ENCODE data around the gene BGN.

BGN gene

DNA sequence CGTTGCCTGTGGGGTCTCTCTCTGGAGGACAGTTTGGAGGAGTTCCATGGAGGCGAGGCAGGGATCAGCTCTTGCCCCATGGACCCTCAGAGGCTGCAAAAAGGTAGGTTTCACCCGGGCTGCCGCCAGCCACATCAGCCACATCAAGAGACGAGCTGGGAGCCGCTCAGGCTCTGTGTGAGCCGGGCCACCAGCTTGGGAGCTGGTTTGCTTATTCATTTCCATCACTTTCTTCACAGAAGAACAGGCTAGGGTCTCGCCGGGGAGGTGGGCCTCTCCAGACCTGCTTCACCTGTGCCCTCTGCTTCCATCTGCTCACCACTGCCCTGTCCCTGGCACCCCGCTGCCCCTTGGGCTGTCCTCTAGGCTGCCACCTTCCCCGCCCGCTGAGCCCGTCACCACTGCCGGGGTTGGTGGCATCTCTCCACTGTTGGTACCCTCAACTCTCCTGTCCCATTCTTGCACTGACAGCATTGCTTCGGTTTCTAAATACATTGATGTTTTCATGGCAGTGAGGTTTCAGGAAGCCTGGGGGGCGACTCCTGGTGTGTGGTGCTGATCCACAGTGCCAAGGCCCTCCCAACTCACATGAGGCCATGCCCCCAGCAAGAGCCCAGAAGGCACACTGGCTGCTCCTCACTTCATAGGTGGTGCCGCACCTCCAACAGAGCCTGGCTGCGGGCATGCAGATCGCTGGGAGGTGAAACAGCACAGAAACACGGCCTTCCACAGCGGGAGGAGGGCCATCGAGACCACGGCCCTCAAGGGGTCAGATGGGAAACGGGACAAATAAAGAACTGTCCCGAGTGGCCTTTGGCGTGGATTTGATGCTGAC, 44.4 kb upstream of the BGN start:
- Histone ChIP-seq H3K9me3 (ENCODE audit: control insufficient read depth, insufficient read depth, low read length) (no peaks in the 10 kb centered on the region), H3K36me3 (ENCODE audit: control insufficient read depth, insufficient read depth, low read length) (peaks cover 7% of the 10 kb centered on the region), H3K27me3 (ENCODE audit: control insufficient read depth, insufficient read depth, low read length) (no peaks in the 10 kb centered on the region), H3K4me3 (ENCODE audit: low read length) (no peak overlapping the region), H3K4me1 (ENCODE audit: control insufficient read depth, insufficient read depth, low read length) (no peaks in the 10 kb centered on the region; the same call in 1 of the 2 replicates), H3K27ac (ENCODE audit: low read length) (no peak overlapping the region)
- whole genome bisulfite sequencing (ENCODE audit: insufficient coverage, insufficient read length) = no CpG with 5 or more reads among the region's 26 CpGs
- DNase-seq (ENCODE audit: low read depth, low spot score) = no peak

DNA sequence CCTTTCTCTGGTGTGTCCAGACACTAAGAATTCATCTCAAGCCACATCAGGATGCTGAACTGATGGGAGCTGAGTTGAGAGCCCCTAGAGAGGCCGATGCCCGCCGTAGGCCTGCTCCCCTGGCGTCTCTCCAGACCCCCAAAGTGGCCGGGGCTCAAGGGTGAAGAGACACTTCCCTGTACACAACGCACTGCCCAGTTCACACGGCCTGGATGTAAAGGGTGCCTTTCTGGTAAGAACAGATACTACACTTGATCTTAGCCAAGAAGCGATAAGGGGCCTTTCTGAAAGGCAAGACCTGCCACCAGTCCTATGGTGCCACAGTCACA, 43.9 kb upstream of the BGN start:
- WGBS (ENCODE audit: insufficient coverage, insufficient read length) = no CpG with 5 or more reads among the region's 8 CpGs
- no peak overlapping the region for H3K4me3 ChIP-seq (ENCODE audit: low read length)
- no peaks in the 10 kb centered on the region; the same call in 1 of the 2 replicates for H3K4me1 ChIP-seq (ENCODE audit: control insufficient read depth, insufficient read depth, low read length)
- no peak overlapping the region for H3K27ac ChIP-seq (ENCODE audit: low read length)
- no peaks in the 10 kb centered on the region for H3K9me3 ChIP-seq (ENCODE audit: control insufficient read depth, insufficient read depth, low read length)
- no peaks in the 10 kb centered on the region for H3K27me3 ChIP-seq (ENCODE audit: control insufficient read depth, insufficient read depth, low read length)
- DNase-seq (ENCODE audit: low read depth, low spot score) = no peak
- peaks cover 8% of the 10 kb centered on the region for H3K36me3 ChIP-seq (ENCODE audit: control insufficient read depth, insufficient read depth, low read length)

- no peaks in the 10 kb centered on the region for H3K4me1 ChIP-seq (ENCODE audit: control insufficient read depth, insufficient read depth, low read length)
- WGBS (ENCODE audit: insufficient coverage, insufficient read length) = no CpG with 5 or more reads among the region's 16 CpGs
- H3K27me3 ChIP-seq (ENCODE audit: control insufficient read depth, insufficient read depth, low read length) = no peaks in the 10 kb centered on the region
- no peak overlapping the region for H3K4me3 ChIP-seq (ENCODE audit: low read length)
- H3K36me3 ChIP-seq (ENCODE audit: control insufficient read depth, insufficient read depth, low read length) = peaks cover 13% of the 10 kb centered on the region
- H3K27ac ChIP-seq (ENCODE audit: low read length) = no peak overlapping the region
- no peak for DNase-seq (ENCODE audit: low read depth, low spot score)
- no peaks in the 10 kb centered on the region for H3K9me3 ChIP-seq (ENCODE audit: control insufficient read depth, insufficient read depth, low read length)
Measured at GRCh38 chrX:153454901-153455550, 39.8 kb upstream of the BGN start.

DNA sequence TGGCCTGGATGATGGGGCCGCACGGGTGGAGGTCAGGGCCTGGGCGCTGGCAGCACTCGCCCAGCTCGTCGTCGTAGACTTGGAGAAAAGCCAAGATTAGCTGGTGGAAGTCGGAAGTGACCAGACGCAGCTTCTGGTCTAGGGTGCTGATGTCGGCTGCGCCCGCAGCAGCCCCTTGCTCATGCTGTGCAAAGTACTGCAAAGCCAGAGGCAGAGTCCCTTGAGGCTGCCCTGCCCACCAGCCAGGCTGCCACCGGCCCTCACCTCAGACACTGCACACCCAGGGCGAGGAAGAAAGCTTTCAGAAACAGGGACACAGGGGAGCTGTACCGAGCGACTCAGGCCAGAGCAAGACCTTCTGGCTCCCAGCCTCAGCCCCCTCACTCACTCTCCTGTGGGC, 39.2 kb upstream of the BGN start:
- Histone ChIP-seq H3K36me3 (ENCODE audit: control insufficient read depth, insufficient read depth, low read length) (peaks cover 13% of the 10 kb centered on the region), H3K4me3 (ENCODE audit: low read length) (no peak overlapping the region), H3K27ac (ENCODE audit: low read length) (no peak overlapping the region), H3K4me1 (ENCODE audit: control insufficient read depth, insufficient read depth, low read length) (no peaks in the 10 kb centered on the region), H3K27me3 (ENCODE audit: control insufficient read depth, insufficient read depth, low read length) (no peaks in the 10 kb centered on the region), H3K9me3 (ENCODE audit: control insufficient read depth, insufficient read depth, low read length) (no peaks in the 10 kb centered on the region)
- WGBS (ENCODE audit: insufficient coverage, insufficient read length) = no CpG with 5 or more reads among the region's 16 CpGs
- DNase-seq (ENCODE audit: low read depth, low spot score) = no peak

DNA sequence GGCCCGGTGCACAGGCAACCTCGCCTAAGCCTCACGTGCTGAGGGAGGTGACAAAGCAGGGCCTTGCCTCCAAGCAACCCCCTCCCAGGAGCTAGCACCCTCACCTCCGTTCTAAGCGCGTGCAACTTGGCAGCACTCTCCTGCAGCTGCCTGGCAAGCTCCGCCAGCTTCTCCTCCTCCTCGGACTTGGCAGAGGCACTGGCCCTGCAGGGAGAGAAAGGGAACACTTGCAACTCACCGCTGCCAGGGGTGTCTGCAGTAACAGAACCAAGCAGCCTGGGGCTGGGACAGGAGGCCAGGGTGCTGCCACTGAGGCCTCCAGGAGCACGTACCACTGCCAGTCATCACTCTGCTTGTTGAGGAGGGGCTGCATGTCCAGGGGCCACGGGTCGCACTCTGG, 38.6 kb upstream of the BGN start:
- no peak overlapping the region for H3K27ac ChIP-seq (ENCODE audit: low read length)
- H3K9me3 ChIP-seq (ENCODE audit: control insufficient read depth, insufficient read depth, low read length) = no peaks in the 10 kb centered on the region
- no peaks in the 10 kb centered on the region for H3K27me3 ChIP-seq (ENCODE audit: control insufficient read depth, insufficient read depth, low read length)
- WGBS (ENCODE audit: insufficient coverage, insufficient read length) = no CpG with 5 or more reads among the region's 12 CpGs
- H3K36me3 ChIP-seq (ENCODE audit: control insufficient read depth, insufficient read depth, low read length) = peaks cover 13% of the 10 kb centered on the region
- H3K4me1 ChIP-seq (ENCODE audit: control insufficient read depth, insufficient read depth, low read length) = no peaks in the 10 kb centered on the region
- DNase-seq (ENCODE audit: low read depth, low spot score) = no peak
- H3K4me3 ChIP-seq (ENCODE audit: low read length) = no peak overlapping the region

DNA sequence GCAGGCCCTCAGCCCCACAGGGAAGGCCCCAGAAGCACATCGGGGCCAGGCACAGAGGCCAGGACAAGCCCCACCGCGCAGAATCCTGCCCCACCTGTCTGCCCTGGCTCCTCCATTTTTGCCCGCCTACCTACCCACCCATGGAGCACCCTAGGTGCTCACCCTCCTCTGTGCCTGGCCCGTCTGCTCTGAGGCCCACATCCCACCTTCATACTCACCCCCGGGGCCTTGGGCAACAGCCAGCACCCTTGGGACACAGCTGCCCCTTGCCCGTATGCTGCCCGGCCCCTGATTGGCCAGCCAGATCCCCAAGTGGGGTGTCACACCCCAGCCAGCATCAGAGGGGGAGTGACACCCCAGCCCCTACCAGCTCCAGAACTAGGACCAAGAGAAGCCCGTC, 38.1 kb upstream of the BGN start:
- H3K4me3 ChIP-seq (ENCODE audit: low read length) = no peak overlapping the region
- WGBS (ENCODE audit: insufficient coverage, insufficient read length) = no CpG with 5 or more reads among the region's 9 CpGs
- peaks cover 13% of the 10 kb centered on the region for H3K36me3 ChIP-seq (ENCODE audit: control insufficient read depth, insufficient read depth, low read length)
- no peaks in the 10 kb centered on the region for H3K9me3 ChIP-seq (ENCODE audit: control insufficient read depth, insufficient read depth, low read length)
- no peak overlapping the region for H3K27ac ChIP-seq (ENCODE audit: low read length)
- H3K4me1 ChIP-seq (ENCODE audit: control insufficient read depth, insufficient read depth, low read length) = no peaks in the 10 kb centered on the region
- no peak for DNase-seq (ENCODE audit: low read depth, low spot score)
- no peaks in the 10 kb centered on the region for H3K27me3 ChIP-seq (ENCODE audit: control insufficient read depth, insufficient read depth, low read length)

DNA sequence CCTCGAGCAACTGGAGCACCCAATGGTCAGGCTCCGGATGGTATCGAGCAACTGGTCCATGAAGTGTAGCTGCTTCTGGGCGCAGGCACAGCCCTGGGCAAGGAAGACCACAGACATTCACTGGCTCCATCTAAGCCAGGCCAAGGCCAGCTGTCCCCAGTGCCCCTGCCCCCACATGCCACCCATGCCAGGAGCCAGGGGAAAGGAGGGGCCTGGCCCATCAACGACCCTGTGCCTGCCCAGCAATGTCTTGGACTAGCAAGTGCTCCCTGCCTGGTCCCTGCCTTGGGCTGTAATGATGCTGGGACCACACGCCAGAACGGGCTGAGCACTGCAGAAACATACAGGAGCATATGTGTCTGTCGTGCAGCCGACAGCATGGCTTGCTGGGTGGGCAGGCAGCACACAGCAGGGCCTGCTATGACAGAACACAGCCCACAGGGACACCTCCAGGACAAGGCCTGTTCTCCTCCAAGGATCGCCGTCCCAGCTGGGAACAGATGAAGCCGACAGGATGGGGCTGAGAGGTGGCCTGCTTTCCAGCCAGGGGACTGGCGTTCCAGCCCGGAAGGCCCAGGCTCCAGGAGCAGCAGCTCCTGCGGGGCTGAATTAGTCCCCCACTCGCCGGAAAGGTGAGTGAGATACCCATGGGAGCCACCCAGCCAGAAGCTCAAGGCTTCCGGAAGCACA, 37.5 kb upstream of the BGN start:
- no CpG with 5 or more reads among the region's 18 CpGs for WGBS (ENCODE audit: insufficient coverage, insufficient read length)
- H3K36me3 ChIP-seq (ENCODE audit: control insufficient read depth, insufficient read depth, low read length) = peaks cover 13% of the 10 kb centered on the region

GRCh38 chrX:153457827-153458466, 36.8 kb upstream of the BGN start:
- Histone ChIP-seq H3K36me3 (ENCODE audit: control insufficient read depth, insufficient read depth, low read length) (peaks cover 13% of the 10 kb centered on the region), H3K27me3 (ENCODE audit: control insufficient read depth, insufficient read depth, low read length) (no peaks in the 10 kb centered on the region), H3K4me3 (ENCODE audit: low read length) (no peak overlapping the region), H3K4me1 (ENCODE audit: control insufficient read depth, insufficient read depth, low read length) (no peaks in the 10 kb centered on the region), H3K27ac (ENCODE audit: low read length) (no peak overlapping the region), H3K9me3 (ENCODE audit: control insufficient read depth, insufficient read depth, low read length) (no peaks in the 10 kb centered on the region)
- no CpG with 5 or more reads among the region's 17 CpGs for WGBS (ENCODE audit: insufficient coverage, insufficient read length)
- no peak for DNase-seq (ENCODE audit: low read depth, low spot score)

More for the DNA sequence above, 37.5 kb upstream of the BGN start:
- H3K27ac ChIP-seq (ENCODE audit: low read length) = no peak overlapping the region
- no peak overlapping the region for H3K4me3 ChIP-seq (ENCODE audit: low read length)
- DNase-seq (ENCODE audit: low read depth, low spot score) = no peak
- no peaks in the 10 kb centered on the region for H3K27me3 ChIP-seq (ENCODE audit: control insufficient read depth, insufficient read depth, low read length)
- H3K9me3 ChIP-seq (ENCODE audit: control insufficient read depth, insufficient read depth, low read length) = no peaks in the 10 kb centered on the region
- H3K4me1 ChIP-seq (ENCODE audit: control insufficient read depth, insufficient read depth, low read length) = no peaks in the 10 kb centered on the region

DNA sequence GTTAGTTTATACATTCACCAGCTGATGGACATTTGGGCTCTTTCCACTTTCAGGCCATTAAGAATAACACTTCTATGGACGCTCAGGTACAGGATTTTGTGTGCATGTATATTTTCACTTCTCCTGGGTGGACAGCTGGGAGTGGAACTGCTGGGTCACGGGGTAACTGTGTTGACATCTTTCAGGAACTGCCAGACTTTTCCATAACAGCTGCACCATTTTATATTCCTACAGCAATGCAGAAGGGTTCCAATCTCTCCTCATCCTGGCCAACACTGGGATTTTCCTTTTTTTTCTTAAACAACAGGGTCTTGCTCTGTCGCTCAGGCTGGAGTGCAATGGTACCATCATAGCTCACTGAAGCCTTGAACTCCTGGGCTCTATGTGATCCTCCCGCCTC, 36.3 kb upstream of the BGN start:
- Histone ChIP-seq H3K27ac (ENCODE audit: low read length) (no peak overlapping the region), H3K4me1 (ENCODE audit: control insufficient read depth, insufficient read depth, low read length) (no peaks in the 10 kb centered on the region), H3K9me3 (ENCODE audit: control insufficient read depth, insufficient read depth, low read length) (no peaks in the 10 kb centered on the region), H3K27me3 (ENCODE audit: control insufficient read depth, insufficient read depth, low read length) (no peaks in the 10 kb centered on the region), H3K4me3 (ENCODE audit: low read length) (no peak overlapping the region), H3K36me3 (ENCODE audit: control insufficient read depth, insufficient read depth, low read length) (peaks cover 13% of the 10 kb centered on the region)
- no peak for DNase-seq (ENCODE audit: low read depth, low spot score)
- no CpG with 5 or more reads among the region's 4 CpGs for WGBS (ENCODE audit: insufficient coverage, insufficient read length)

DNA sequence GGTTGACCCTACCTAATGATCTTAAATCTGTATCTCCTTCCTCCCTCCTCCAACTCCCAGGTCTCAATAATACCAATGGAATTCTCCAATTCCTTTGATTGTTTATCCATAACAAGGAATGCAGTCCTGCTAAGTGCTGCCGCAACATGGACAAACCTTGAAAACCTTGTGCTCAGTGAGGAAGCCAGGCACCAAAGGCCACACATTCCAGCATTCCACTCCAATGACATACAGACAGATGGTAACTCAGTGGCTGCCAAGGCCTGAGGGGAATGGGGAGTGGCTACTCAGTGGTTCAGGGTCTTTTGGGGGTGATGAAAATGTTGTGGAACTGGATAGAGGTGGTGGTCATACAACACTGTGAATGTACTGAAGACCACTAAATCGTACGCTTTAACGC, 34.8 kb upstream of the BGN start:
- DNase-seq (ENCODE audit: low read depth, low spot score) = no peak
- H3K36me3 ChIP-seq (ENCODE audit: control insufficient read depth, insufficient read depth, low read length) = peaks cover 9% of the 10 kb centered on the region
- no CpG with 5 or more reads among the region's 4 CpGs for WGBS (ENCODE audit: insufficient coverage, insufficient read length)
- H3K4me1 ChIP-seq (ENCODE audit: control insufficient read depth, insufficient read depth, low read length) = no peaks in the 10 kb centered on the region
- H3K27me3 ChIP-seq (ENCODE audit: control insufficient read depth, insufficient read depth, low read length) = no peaks in the 10 kb centered on the region
- no peaks in the 10 kb centered on the region for H3K9me3 ChIP-seq (ENCODE audit: control insufficient read depth, insufficient read depth, low read length)
- no peak overlapping the region for H3K27ac ChIP-seq (ENCODE audit: low read length)
- no peak overlapping the region for H3K4me3 ChIP-seq (ENCODE audit: low read length)
